Naive thymus-derived CD4-positive, alpha-beta T cell (primary cell): ENCODE data around the gene NUP50. TPM values are rescaled to one million over a fixed set of nuclear protein-coding genes. Genes with fewer than 3 reads are reported as not detected.
A peak's percentile ranks its signal among the peaks of the same experiment; 100 is the strongest.

ENCODE experiments used
- ATAC-seq: fragments of 150-1000 bp; cut with Tn5 transposase; 2 replicates; pipeline ENCODE4 v1.10.0; 2021; ENCODE audit warnings: mild to moderate bottlenecking, moderate library complexity
- CTCF ChIA-PET: fragments of 350-600 bp; sonication (Branson Sonifier 250); formaldehyde crosslinking; loops from one replicate; lab custom pipeline; 2021; ENCODE audit warnings: antibody characterized with exemption; lab: Charles Lee
- POLR2A ChIA-PET: fragments of 350-600 bp; sonication (Branson Sonifier 250); formaldehyde crosslinking; loops from one replicate; lab custom pipeline; 2021; ENCODE audit warnings: antibody characterized with exemption, inconsistent platforms; lab: Charles Lee
- DNase-seq, 9 donors: peaks; one replicate each; pipeline versions ENCODE4 v3.0.0 to v3.0.0-alpha.2; 2020 to 2022; ENCODE audit warnings: mixed read lengths in 1 of 9
- H3K27ac ChIP-seq: one replicate; pipeline ENCODE4 v1.7.0; 2013; ENCODE audit warnings: mild to moderate bottlenecking, low read depth, low read length, moderate library complexity
- H3K27me3 ChIP-seq, 2 donors: one replicate each; pipeline ENCODE4 v1.7.0; 2013; ENCODE audit warnings: low read length in 2 of 2, mild to moderate bottlenecking in 2 of 2, moderate library complexity in 2 of 2; ENCODE audit not compliant: control insufficient read depth in 2 of 2, insufficient read depth in 2 of 2
- H3K36me3 ChIP-seq, 3 experiments: 1 replicate in 2 of 3; 2 replicates in 1 of 3; pipeline ENCODE4 v1.7.0; 2013; ENCODE audit warnings: low read length in 3 of 3, mild to moderate bottlenecking in 3 of 3, moderate library complexity in 1 of 3; ENCODE audit not compliant: insufficient read depth in 3 of 3, control insufficient read depth in 2 of 3
- H3K4me1 ChIP-seq, 2 donors: one replicate each; pipeline ENCODE4 v1.7.0; 2013; ENCODE audit warnings: low read length in 2 of 2, mild to moderate bottlenecking in 2 of 2, moderate library complexity in 1 of 2; ENCODE audit not compliant: control insufficient read depth in 2 of 2, insufficient read depth in 2 of 2
- H3K4me3 ChIP-seq: 2 replicates; pipeline ENCODE4 v1.7.0; 2013; ENCODE audit warnings: mild to moderate bottlenecking, low read length
- H3K9me3 ChIP-seq, 3 experiments: 1 replicate in 2 of 3; 2 replicates in 1 of 3; pipeline ENCODE4 v1.7.0; 2013; ENCODE audit warnings: low read length in 3 of 3; ENCODE audit not compliant: control insufficient read depth in 2 of 3
- H3K27ac Mint-ChIP-seq, 9 donors: one replicate each; pipeline ENCODE4 v1.8.0; 2020 to 2022; ENCODE audit warnings: mixed read lengths in 9 of 9, mild to moderate bottlenecking in 8 of 9, moderate library complexity in 5 of 9, inconsistent platforms in 2 of 9
- H3K27me3 Mint-ChIP-seq, 5 donors: one replicate each; pipeline ENCODE4 v1.8.0; 2021 to 2022; ENCODE audit warnings: mixed read lengths in 5 of 5, mild to moderate bottlenecking in 1 of 5
- H3K36me3 Mint-ChIP-seq, 5 donors: one replicate each; pipeline ENCODE4 v1.8.0; 2020 to 2022; ENCODE audit warnings: mixed read lengths in 5 of 5, mild to moderate bottlenecking in 3 of 5, inconsistent platforms in 1 of 5
- H3K4me1 Mint-ChIP-seq, 7 donors: one replicate each; pipeline ENCODE4 v1.8.0; 2020 to 2022; ENCODE audit warnings: mixed read lengths in 7 of 7, mild to moderate bottlenecking in 3 of 7, inconsistent platforms in 1 of 7
- H3K4me3 Mint-ChIP-seq, 10 donors: one replicate each; pipeline ENCODE4 v1.8.0; 2020 to 2022; ENCODE audit warnings: mild to moderate bottlenecking in 10 of 10, mixed read lengths in 10 of 10, moderate library complexity in 6 of 10, inconsistent platforms in 2 of 10
- H3K9me3 Mint-ChIP-seq, 11 donors: one replicate each; pipeline ENCODE4 v1.8.0; 2020 to 2022; ENCODE audit warnings: mixed read lengths in 11 of 11, mild to moderate bottlenecking in 4 of 11, inconsistent platforms in 1 of 11, moderate library complexity in 1 of 11
- intact Hi-C, 2 donors: fragments of 100-400 bp; cut with micrococcal nuclease; formaldehyde crosslinking; loops; one replicate each; pipeline ENCODE4 v1.15.1; 2023
- polyA plus RNA-seq, 2 donors: library from polyadenylated mRNA; unstranded; fragments of 300-500 nt; fragmentation: Illumina TruSeq; gene quantifications; one replicate each; pipeline ENCODE4 v1.2.3, GENCODE V29; 2021
- total RNA-seq, 6 experiments: library from RNA in 5 of 6; stranded (reverse) in 5 of 6; gene quantifications; 1 replicate in 5 of 6; 2 replicates in 1 of 6; pipeline ENCODE4 v1.2.3 and lab custom pipeline; 2021 to 2026

Gene NUP50
- total and polyA plus RNA-seq, 7 experiments from 2014 or later, result 50.6 to 151 (median 113) TPM

DNA sequence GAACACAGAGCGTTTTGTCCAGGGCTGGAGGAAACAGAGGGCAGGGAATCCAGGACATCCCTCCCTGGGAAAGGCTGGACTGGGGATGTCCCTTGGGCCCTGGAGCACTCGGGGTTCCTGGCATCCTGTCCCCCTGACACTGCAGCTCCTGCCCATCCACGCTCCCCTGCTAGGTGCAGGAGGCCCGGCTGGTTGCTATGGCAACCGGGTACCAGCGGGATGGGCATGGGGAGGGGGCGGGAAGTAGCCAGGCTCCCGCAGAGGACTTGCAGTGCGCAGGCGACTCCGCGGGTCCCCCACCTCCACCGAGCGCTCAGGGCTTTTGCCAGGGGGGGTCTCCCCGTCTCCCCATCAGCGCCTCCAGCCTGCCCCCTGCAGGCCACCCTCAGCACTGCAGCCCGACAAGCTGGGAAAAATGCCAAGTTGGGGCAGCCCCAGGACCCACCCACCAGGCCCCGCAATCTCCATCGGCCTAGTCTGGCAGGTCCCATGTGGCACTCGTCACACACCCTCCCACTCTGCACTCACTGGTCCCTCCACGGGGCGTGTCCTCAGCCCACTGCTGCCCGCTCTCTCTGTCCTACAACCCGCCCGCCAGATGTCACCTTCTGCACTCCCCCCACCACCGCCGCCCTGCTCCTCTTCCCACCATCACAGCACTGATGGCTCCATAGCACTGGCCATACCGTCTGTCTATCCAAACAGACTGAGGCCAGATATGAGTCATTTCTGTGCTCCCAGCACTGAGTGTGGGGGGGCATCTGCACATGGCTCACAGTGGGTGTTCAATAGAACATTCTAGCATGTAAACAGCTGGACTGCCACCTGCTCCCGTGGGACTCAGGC, 45.5 kb downstream of the NUP50 start:
- Mint-ChIP-seq H3K36me3 (peaks cover 0 to 24% (median 5%) of the 10 kb centered on the region in 5 donors), H3K4me3 (no peak overlapping the region), H3K4me1 (peaks cover 0 to 9% (median 0%) of the 10 kb centered on the region in 7 donors), H3K9me3 (no peaks in the 10 kb centered on the region), H3K27ac (peak overlapping the region in 2 of 9 donors; percentile 62 to 74), H3K27me3 (no peaks in the 10 kb centered on the region)
- intact Hi-C loops, result loop anchor here (5.0 kb wide), 2 partner anchors 107 to 387 kb away; no protein-coding TSS in a partner anchor
- DNase-seq (peak in 5 of 9 donors; percentile 17 to 49 (median 36)), ATAC-seq (peak; percentile 62)
- Histone ChIP-seq H3K36me3 (peaks cover 0 to 35% (median 0%) of the 10 kb centered on the region in 3 experiments), H3K4me3 (no peak overlapping the region), H3K27me3 (no peaks in the 10 kb centered on the region), H3K4me1 (no peaks in the 10 kb centered on the region), H3K27ac (no peak overlapping the region), H3K9me3 (no peaks in the 10 kb centered on the region)
- ChIA-PET POLR2A (interaction anchor here (1.0 kb wide), 1 partner anchor 36 kb away, joined by 3 read pairs; no protein-coding TSS in a partner anchor), CTCF (interaction anchor here (0.6 to 1.2 kb wide), 5 partner anchors 11 to 379 kb away, joined by 3 to 4 read pairs (median 3); no protein-coding TSS in a partner anchor)

DNA sequence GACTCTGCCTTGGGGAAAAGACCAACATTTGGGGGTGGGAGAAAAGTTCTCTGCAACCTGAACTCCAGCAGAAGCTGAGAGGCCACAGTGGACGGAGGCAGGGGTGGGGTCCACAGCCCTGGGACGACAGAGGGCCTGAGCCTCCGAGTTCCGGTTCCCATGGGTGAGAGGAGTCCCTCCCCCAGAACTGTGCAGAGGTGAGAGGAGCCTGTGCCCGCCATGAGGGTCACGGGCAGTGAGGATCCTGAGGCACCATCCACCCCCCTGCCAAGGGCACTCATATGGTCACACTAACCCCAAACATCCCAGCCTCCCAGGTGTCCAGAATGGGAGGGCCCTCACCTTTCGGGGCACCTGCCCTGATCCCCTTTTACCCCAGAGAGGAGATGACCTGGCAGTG, 46.4 kb downstream of the NUP50 start:
- ATAC-seq (no peak), DNase-seq (no peak)
- H3K27ac Mint-ChIP-seq, result no peak overlapping the region
- ChIA-PET POLR2A (no interaction called here), CTCF (no interaction called here)
- no peaks in the 10 kb centered on the region for H3K27me3 Mint-ChIP-seq
- H3K9me3 ChIP-seq, result no peaks in the 10 kb centered on the region
- H3K27ac ChIP-seq, result no peak overlapping the region
- H3K4me1 Mint-ChIP-seq, result peaks cover 0 to 9% (median under 1%) of the 10 kb centered on the region in 7 donors
- H3K4me3 Mint-ChIP-seq, result no peak overlapping the region
- H3K9me3 Mint-ChIP-seq, result no peaks in the 10 kb centered on the region
- H3K4me1 ChIP-seq, result no peaks in the 10 kb centered on the region
- H3K36me3 Mint-ChIP-seq, result peaks cover 0 to 18% (median 5%) of the 10 kb centered on the region in 5 donors
- no peak overlapping the region for H3K4me3 ChIP-seq
- intact Hi-C loops, result no loop called here
- H3K36me3 ChIP-seq, result peaks cover 0 to 28% (median 0%) of the 10 kb centered on the region in 3 experiments
- H3K27me3 ChIP-seq, result no peaks in the 10 kb centered on the region

DNA sequence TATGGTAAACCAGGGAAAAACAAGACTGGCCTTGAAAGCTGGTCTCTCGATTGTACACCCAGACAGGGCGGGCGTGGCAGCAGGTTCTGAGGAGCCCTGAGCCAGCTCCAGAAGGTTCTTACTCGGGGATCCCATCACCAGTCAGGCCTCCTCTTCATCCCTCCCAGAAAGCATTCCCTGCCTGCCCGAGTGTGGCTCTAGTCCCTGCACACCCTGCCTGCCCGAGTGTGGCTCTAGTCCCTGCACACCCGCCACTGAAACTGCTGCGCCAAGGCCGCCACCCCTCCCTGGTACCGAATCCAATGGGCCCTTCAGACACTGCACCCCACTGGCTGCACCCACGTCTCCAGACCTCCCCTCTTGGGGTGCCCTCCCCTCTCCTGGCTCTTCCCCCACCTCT, 46.9 kb downstream of the NUP50 start:
- no peak overlapping the region for H3K27ac ChIP-seq
- no peaks in the 10 kb centered on the region for H3K27me3 ChIP-seq
- H3K4me1 ChIP-seq, result no peaks in the 10 kb centered on the region
- H3K27me3 Mint-ChIP-seq, result no peaks in the 10 kb centered on the region
- H3K27ac Mint-ChIP-seq, result no peak overlapping the region
- DNase-seq (no peak), ATAC-seq (no peak)
- H3K9me3 ChIP-seq, result no peaks in the 10 kb centered on the region
- peaks cover 0 to 25% (median 0%) of the 10 kb centered on the region in 3 experiments for H3K36me3 ChIP-seq
- no peak overlapping the region for H3K4me3 ChIP-seq
- peaks cover 0 to 17% (median 5%) of the 10 kb centered on the region in 5 donors for H3K36me3 Mint-ChIP-seq
- H3K4me3 Mint-ChIP-seq, result no peak overlapping the region
- H3K4me1 Mint-ChIP-seq, result peaks cover 0 to 10% (median 4%) of the 10 kb centered on the region in 7 donors
- CTCF ChIA-PET, result no interaction called here
- no peaks in the 10 kb centered on the region for H3K9me3 Mint-ChIP-seq
- POLR2A ChIA-PET, result no interaction called here
- intact Hi-C loops, result no loop called here

DNA sequence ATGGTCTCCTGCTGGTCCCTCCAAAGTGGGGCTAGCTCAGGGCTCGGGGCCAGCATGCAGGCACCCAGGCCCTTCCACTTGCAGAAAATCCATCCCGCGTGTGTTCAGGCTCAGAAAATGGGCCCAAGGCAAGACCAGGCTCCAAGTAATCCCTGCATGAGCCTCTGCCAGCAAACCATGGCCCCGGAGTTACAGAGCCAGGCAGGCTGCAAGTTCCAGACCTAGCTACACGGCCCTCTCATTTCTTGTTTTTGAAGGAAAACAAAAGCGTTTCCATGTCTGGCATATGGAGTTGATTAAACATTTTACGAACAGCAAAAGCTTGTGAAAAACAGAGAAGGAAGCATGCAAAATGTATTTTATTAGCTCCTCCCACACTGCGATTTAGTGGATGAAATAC, 47.3 kb downstream of the NUP50 start:
- H3K36me3 ChIP-seq, result peaks cover 0 to 25% (median 0%) of the 10 kb centered on the region in 3 experiments
- H3K27ac ChIP-seq, result no peak overlapping the region
- peaks cover 0 to 11% (median 4%) of the 10 kb centered on the region in 7 donors for H3K4me1 Mint-ChIP-seq
- H3K4me1 ChIP-seq, result no peaks in the 10 kb centered on the region
- no peak overlapping the region for H3K4me3 Mint-ChIP-seq
- no peak overlapping the region for H3K27ac Mint-ChIP-seq
- no peaks in the 10 kb centered on the region for H3K27me3 Mint-ChIP-seq
- H3K36me3 Mint-ChIP-seq, result peaks cover 0 to 13% (median 5%) of the 10 kb centered on the region in 5 donors
- CTCF ChIA-PET, result no interaction called here
- DNase-seq (no peak), ATAC-seq (no peak)
- no peaks in the 10 kb centered on the region for H3K27me3 ChIP-seq
- no peak overlapping the region for H3K4me3 ChIP-seq
- intact Hi-C loops, result no loop called here
- POLR2A ChIA-PET, result interaction anchor here (0.7 kb wide), 1 partner anchor 47 kb away, joined by 3 read pairs; the partner anchor contains the start of gene NUP50
- no peaks in the 10 kb centered on the region for H3K9me3 Mint-ChIP-seq
- H3K9me3 ChIP-seq, result no peaks in the 10 kb centered on the region

DNA sequence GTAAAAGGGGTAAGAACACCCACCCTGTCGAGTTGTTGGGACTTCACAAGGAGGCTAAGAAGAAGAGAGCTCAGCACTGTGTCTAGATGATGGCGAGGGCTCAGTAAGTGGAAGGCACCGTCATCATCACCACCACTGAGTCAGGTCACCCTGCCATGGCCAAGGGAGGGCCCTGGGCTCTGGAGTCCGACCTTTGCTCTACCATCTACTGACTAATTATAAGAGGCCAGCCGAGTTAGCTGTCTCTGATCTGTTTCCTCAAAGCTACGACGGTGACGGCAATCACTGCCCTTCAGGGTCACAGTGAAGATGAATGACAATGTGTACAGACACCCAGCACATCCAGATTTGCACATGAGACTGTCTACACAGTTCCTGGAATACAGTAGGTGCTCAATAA, 47.7 kb downstream of the NUP50 start:
- CTCF ChIA-PET, result no interaction called here

DNA sequence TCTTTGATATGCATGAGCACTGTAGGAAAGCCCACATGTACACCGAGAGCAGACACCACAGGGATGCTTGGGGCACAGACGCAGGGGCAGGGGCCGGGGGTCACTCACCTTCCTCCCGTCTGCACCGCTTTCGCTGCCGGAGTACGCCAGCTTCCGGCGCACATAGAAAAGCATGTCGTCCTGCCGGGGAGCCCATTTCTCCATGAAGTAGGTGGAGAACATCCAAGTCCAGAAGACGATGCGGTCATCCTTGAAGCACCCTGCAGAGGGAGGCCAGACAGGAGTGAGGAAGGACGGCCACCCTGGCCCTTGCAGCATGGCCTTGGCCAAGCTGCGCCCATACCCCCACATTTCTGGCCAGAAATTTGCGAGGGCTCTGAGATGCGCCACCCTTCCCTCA, 48.1 kb downstream of the NUP50 start:
- Mint-ChIP-seq H3K9me3 (no peaks in the 10 kb centered on the region), H3K27ac (peak overlapping the region in 1 of 9 donors; percentile 14), H3K27me3 (no peaks in the 10 kb centered on the region), H3K36me3 (peaks cover 0 to 9% (median 0%) of the 10 kb centered on the region in 5 donors), H3K4me1 (peaks cover 0 to 10% (median 4%) of the 10 kb centered on the region in 7 donors), H3K4me3 (no peak overlapping the region)
- no peak for ATAC-seq
- Histone ChIP-seq H3K36me3 (peaks cover 0 to 25% (median 0%) of the 10 kb centered on the region in 3 experiments), H3K4me3 (no peak overlapping the region), H3K4me1 (no peaks in the 10 kb centered on the region), H3K27me3 (no peaks in the 10 kb centered on the region), H3K27ac (no peak overlapping the region), H3K9me3 (no peaks in the 10 kb centered on the region)
- intact Hi-C loops, result no loop called here
- CTCF ChIA-PET, result no interaction called here
- no peak for DNase-seq
- POLR2A ChIA-PET, result interaction anchor here (0.7 kb wide), 1 partner anchor 48 kb away, joined by 3 read pairs; the partner anchor contains the start of gene NUP50

More for the DNA sequence above, 47.7 kb downstream of the NUP50 start:
- intact Hi-C loops, result no loop called here
- Histone ChIP-seq H3K27ac (no peak overlapping the region), H3K4me1 (no peaks in the 10 kb centered on the region), H3K27me3 (no peaks in the 10 kb centered on the region), H3K4me3 (no peak overlapping the region), H3K9me3 (no peaks in the 10 kb centered on the region), H3K36me3 (peaks cover 0 to 25% (median 0%) of the 10 kb centered on the region in 3 experiments)
- no peak overlapping the region for H3K4me3 Mint-ChIP-seq
- POLR2A ChIA-PET, result interaction anchor here (0.7 kb wide), 1 partner anchor 48 kb away, joined by 3 read pairs; the partner anchor contains the start of gene NUP50
- ATAC-seq (no peak), DNase-seq (no peak)
- H3K4me1 Mint-ChIP-seq, result peaks cover 0 to 10% (median 4%) of the 10 kb centered on the region in 7 donors
- H3K27me3 Mint-ChIP-seq, result no peaks in the 10 kb centered on the region
- H3K36me3 Mint-ChIP-seq, result peaks cover 0 to 9% (median under 1%) of the 10 kb centered on the region in 5 donors
- H3K27ac Mint-ChIP-seq, result peak overlapping the region in 1 of 9 donors; percentile 14
- no peaks in the 10 kb centered on the region for H3K9me3 Mint-ChIP-seq
